Calu3 (cell line): ENCODE data around the gene TAPBP. TPM values are rescaled to one million over a fixed set of nuclear protein-coding genes. Genes with fewer than 3 reads are reported as not detected.

Experiments used
- BruUV-seq: library from RNA; stranded (reverse); fragments of 400-500 nt; replicated peaks from 2 replicates; lab custom pipeline; 2021; lab: Mats Ljungman, UMichigan
- CTCF ChIA-PET: fragments of 300-600 bp; sonication (Branson Sonifier 250); formaldehyde crosslinking; loops from one replicate; lab custom pipeline; 2022; ENCODE audit warnings: antibody characterized with exemption; lab: Charles Lee
- DNase-seq: peaks from one replicate; pipeline ENCODE4 v3.0.0; 2022
- H3K27ac Mint-ChIP-seq: one replicate; pipeline ENCODE4 v1.8.0; 2022; ENCODE audit warnings: mixed read lengths; ENCODE audit not compliant: unreplicated experiment
- H3K27me3 Mint-ChIP-seq: one replicate; pipeline ENCODE4 v1.8.0; 2022; ENCODE audit warnings: mixed read lengths; ENCODE audit not compliant: unreplicated experiment
- H3K36me3 Mint-ChIP-seq: one replicate; pipeline ENCODE4 v1.8.0; 2022; ENCODE audit warnings: mild to moderate bottlenecking, moderate library complexity, mixed read lengths; ENCODE audit not compliant: insufficient read depth, unreplicated experiment
- H3K4me1 Mint-ChIP-seq: one replicate; pipeline ENCODE4 v1.8.0; 2022; ENCODE audit warnings: mild to moderate bottlenecking, low read depth, mixed read lengths; ENCODE audit not compliant: unreplicated experiment
- H3K4me3 Mint-ChIP-seq: one replicate; pipeline ENCODE4 v1.8.0; 2022; ENCODE audit warnings: mild to moderate bottlenecking, low read depth, moderate library complexity, mixed read lengths; ENCODE audit not compliant: unreplicated experiment
- H3K9me3 Mint-ChIP-seq: one replicate; pipeline ENCODE4 v1.8.0; 2022; ENCODE audit warnings: low read depth, mixed read lengths; ENCODE audit not compliant: unreplicated experiment
- CTCF ChIP-seq: fragments of 200-600 bp; IDR thresholded peaks from one replicate; pipeline ENCODE4 v1.8.0; 2022; ENCODE audit warnings: antibody characterized with exemption; ENCODE audit not compliant: unreplicated experiment
- intact Hi-C: fragments of 100-400 bp; cut with micrococcal nuclease; formaldehyde crosslinking; loops from one replicate; pipeline ENCODE4 v1.10.0; 2022; ENCODE audit not compliant: unreplicated experiment
- total RNA-seq: library from RNA; stranded (reverse); gene quantifications from 2 replicates; pipeline ENCODE4 v1.2.3, GENCODE V29; 2022

The TAPBP gene
- total RNA-seq, 1 experiment from 2014 or later = 443 TPM

GRCh38 chr6:33279257-33279695, 34.6 kb downstream of the TAPBP start:
- no peak for DNase-seq
- CTCF ChIA-PET = interaction anchor here (0.5 to 1.3 kb wide), 4 partner anchors 9 to 54 kb away, joined by 3 to 5 read pairs (median 5); no protein-coding TSS in a partner anchor
- BruUV-seq = no TSS peak
- Mint-ChIP-seq H3K36me3 (peaks cover 97% of the 10 kb centered on the region), H3K27ac (peak overlapping the region; percentile 62), H3K9me3 (no peaks in the 10 kb centered on the region), H3K27me3 (no peaks in the 10 kb centered on the region), H3K4me3 (no peak overlapping the region), H3K4me1 (peaks cover 38% of the 10 kb centered on the region)
- TF ChIP-seq CTCF = no peak
- intact Hi-C loops = no loop called here

- CTCF ChIA-PET = interaction anchor here (1.3 to 2.2 kb wide), 2 partner anchors 21 kb away, joined by 5 to 14 read pairs; no protein-coding TSS in a partner anchor
- no peaks in the 10 kb centered on the region for H3K27me3 Mint-ChIP-seq
- H3K4me1 Mint-ChIP-seq = peaks cover 43% of the 10 kb centered on the region
- no peak for TF ChIP-seq CTCF
- H3K4me3 Mint-ChIP-seq = no peak overlapping the region
- BruUV-seq = no TSS peak
- H3K9me3 Mint-ChIP-seq = no peaks in the 10 kb centered on the region
- H3K36me3 Mint-ChIP-seq = peaks cover 97% of the 10 kb centered on the region
- intact Hi-C loops = no loop called here
- H3K27ac Mint-ChIP-seq = peak overlapping the region; percentile 62
- no peak for DNase-seq
Measured at GRCh38 chr6:33278810-33279209, 35.1 kb downstream of the TAPBP start.

GRCh38 chr6:33278392-33278741, 35.5 kb downstream of the TAPBP start:
- peaks cover 48% of the 10 kb centered on the region for H3K4me1 Mint-ChIP-seq
- BruUV-seq = no TSS peak
- no peak for TF ChIP-seq CTCF
- no peak for DNase-seq
- H3K36me3 Mint-ChIP-seq = peaks cover 97% of the 10 kb centered on the region
- CTCF ChIA-PET = interaction anchor here (1.6 to 2.2 kb wide), 2 partner anchors 21 to 46 kb away, joined by 3 to 14 read pairs; no protein-coding TSS in a partner anchor
- intact Hi-C loops = no loop called here
- H3K27me3 Mint-ChIP-seq = no peaks in the 10 kb centered on the region
- H3K27ac Mint-ChIP-seq = peak overlapping the region; percentile 62
- peak overlapping the region; percentile 94 for H3K4me3 Mint-ChIP-seq
- H3K9me3 Mint-ChIP-seq = no peaks in the 10 kb centered on the region

GRCh38 chr6:33277663-33278391, 36.1 kb downstream of the TAPBP start:
- intact Hi-C loops = no loop called here
- H3K4me1 Mint-ChIP-seq = peaks cover 53% of the 10 kb centered on the region

More at GRCh38 chr6:33277663-33278391, 36.1 kb downstream of the TAPBP start:
- CTCF ChIA-PET = interaction anchor here (0.6 to 2.2 kb wide), 11 partner anchors 9 to 148 kb away, joined by 3 to 14 read pairs (median 4); partner anchors contain the start of genes PFDN6 and WDR46
- no TSS peak for BruUV-seq
- TF ChIP-seq CTCF = peak; percentile 15
- H3K27ac Mint-ChIP-seq = peak overlapping the region; percentile 100
- no peaks in the 10 kb centered on the region for H3K9me3 Mint-ChIP-seq
- H3K4me3 Mint-ChIP-seq = peak overlapping the region; percentile 94
- H3K36me3 Mint-ChIP-seq = peaks cover 97% of the 10 kb centered on the region
- no peaks in the 10 kb centered on the region for H3K27me3 Mint-ChIP-seq
- peak; percentile 41 for DNase-seq
